ENCODE results near the gene VWA8.
A peak's percentile ranks its signal among the peaks of the same experiment; 100 is the strongest.
"Not testable (repeated sequence)": the region's sequence is repeated elsewhere in the genome, so short reads cannot be mapped to it uniquely, and the experiment has no call there.

VWA8 gene

GRCh38 chr13:41842036-41842620 lies 118.8 kb downstream of the VWA8 start:
- no peak for DNase-seq

DNA sequence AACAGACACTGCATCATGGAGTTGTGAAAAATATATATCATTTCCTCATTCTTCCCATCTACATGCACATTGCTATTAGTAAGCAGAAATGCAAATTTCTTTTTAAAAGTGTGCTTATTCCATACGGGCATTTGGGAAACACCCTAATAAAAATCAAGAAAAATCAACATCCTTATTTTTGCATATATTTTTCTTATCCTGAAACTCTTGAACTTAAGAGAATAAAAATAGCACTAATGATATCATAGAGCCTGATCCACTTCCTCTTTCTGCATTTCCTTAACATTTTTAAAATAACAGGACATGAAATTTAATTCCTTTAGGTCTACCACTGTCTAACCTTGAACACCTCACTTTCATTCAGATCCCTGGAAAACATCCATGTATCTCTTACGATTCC lies 123.3 kb downstream of the VWA8 start:
- DNase-seq, result no peak

DNA sequence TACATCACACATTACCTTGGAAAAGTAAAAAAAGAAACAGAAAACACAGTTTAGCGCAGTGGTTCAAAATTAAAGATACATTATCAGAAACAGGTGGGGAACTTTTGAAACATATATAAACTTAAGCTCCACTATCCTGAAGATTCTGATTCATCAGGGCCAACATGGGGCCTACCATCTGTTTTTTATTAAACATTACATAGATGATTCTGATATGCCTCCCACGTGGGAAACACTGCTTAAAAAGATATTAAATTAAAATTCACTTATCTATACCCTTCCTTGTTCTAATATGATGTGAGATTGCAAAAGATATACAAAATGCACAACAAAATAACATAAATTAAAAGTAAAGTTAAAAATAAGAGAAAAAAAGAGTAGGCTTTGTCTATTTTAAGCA lies 125.0 kb downstream of the VWA8 start:
- DNase-seq, result no peak

GRCh38 chr13:41834697-41835096 lies 126.2 kb downstream of the VWA8 start:
- DNase-seq, result not testable (repeated sequence)

DNA sequence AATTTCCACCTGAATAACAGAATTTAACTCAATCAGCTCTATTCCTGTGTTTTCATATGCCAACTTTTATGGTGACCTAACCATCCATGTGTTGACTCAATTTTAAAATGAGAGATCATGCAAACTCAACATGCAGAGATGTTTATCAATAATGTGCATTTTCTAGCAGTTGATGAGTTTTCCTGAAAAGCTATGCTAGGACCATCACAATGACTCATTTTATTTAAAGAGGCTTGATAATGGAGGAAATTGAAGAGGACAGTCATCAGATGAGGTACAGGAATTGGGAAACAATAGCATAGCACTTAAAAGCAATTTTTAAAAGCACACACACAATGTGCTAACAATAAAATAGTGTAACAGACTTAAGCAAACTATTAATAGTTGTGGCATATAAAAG lies 127.1 kb downstream of the VWA8 start:
- DNase-seq, result no peak

DNA sequence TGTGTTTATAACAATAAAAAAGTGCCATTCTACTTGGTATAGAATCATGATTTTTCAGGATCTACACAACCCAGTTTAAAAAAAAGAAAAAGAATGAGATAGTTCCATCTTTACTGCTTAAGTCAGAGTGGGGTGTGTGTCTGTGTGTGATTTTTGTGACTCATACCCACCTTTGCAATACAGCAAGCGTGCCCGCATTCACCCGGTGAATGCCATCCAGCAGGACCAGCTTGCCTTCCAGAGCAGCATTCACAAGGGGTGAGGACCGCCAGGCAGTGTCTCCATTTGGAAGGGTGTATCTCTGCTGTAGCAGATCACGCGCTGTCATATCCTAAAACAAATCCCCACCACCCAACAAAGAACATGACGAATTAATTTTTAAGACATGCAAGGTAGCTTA lies 127.7 kb downstream of the VWA8 start:
- no peak for DNase-seq

DNA sequence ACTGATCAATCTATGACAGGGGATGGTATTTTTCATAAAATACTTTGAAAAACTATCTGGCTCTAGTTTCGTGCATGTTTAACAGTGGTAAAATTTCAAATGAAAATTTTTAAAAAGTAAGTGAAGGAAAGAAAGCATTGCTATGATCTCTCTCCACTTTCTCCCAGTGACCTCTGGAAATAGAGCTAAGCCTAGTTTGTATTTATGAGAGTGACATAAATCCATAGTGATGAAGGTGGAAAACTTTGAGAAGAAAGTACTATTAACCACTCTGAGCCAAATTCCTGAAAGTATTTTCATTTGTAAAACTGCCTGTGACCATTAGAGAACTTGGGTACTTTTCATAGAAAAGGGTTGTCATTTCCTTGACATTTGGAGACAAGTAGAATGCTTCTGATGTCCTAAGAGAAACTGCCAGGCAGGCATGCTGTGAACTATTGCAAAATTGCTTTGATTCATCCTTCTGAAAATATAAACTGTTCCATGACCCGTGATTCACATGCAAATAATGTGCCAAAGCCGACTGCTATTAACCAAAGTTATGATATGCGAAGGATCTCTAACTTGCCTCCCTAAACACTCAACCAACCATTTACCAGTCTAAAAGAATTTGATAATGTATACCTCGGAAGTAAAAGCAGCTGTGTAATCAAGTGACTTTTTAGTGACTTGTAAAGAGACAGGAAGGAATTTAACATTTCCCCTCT lies 133.2 kb downstream of the VWA8 start:
- DNase-seq, result no peak

GRCh38 chr13:41825691-41826090 lies 135.2 kb downstream of the VWA8 start:
- no peak for DNase-seq

DNA sequence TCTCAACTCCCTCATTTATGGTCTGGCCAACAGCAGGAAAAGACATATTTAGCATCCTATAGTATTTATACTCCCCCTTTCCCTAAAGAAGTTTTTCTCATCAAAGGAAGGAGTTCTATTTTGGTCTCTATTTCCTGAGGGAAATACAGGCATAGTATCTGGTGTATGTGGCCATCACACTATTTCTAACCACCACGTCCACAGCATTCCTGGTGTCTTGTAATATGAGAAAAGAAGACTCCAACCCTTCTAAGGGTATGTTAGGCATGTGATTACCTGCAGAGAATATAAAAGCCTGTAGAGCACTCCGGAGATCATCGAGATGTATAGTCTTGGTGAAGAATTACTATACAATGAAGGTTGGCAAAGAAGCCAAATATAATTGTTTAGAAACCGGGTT lies 137.4 kb downstream of the VWA8 start:
- DNase-seq, result no peak

GRCh38 chr13:41822560-41822959 lies 138.3 kb downstream of the VWA8 start:
- DNase-seq, result no peak

DNA sequence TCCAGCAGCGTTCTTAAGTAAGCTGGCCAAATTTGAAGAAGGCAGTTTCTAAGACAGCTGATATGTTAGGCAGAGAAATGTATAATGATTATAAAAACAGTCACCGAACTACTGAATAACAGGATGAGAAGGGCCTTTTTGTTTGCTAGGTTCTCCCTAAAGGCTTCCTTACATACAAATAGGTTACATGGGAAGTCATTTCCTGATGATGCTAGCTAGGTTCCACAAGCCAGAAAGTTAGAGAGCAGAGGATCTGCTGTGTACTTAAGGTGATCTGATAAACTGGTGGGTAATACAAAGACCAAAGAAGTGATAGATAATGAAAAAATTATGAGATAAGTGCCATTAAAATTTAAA lies 139.7 kb downstream of the VWA8 start:
- DNase-seq, result no peak

DNA sequence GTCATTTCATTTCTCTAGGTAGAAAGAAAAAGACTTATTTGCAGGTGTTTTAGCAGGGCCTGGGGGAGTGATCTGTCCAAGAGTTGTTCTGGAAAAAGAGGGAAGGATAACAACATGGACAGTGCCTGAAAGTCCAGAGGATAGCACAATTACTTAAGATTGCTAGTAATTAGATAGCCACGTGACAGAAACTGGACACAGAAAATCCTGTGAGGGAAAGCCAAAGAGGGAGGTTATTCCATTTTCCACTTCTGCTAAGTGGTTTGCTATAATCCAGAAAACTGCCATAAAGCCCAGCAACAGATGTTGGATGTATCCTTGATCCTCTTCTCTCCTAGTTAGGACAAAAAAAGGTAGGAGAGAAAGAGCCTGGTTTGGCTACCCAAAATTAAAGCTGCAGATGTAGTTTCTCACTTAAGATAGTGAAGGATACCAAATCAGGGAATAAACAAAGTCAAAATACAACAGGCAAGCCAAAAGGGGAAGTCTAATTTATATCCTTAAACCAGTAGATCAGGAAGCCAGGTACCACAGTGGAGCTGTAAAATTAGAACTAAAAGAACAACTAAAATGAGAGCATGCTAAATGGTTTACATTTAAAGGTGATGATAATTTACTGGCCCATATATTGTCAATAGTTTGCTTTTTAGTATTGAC lies 140.2 kb downstream of the VWA8 start:
- no peak for DNase-seq

DNA sequence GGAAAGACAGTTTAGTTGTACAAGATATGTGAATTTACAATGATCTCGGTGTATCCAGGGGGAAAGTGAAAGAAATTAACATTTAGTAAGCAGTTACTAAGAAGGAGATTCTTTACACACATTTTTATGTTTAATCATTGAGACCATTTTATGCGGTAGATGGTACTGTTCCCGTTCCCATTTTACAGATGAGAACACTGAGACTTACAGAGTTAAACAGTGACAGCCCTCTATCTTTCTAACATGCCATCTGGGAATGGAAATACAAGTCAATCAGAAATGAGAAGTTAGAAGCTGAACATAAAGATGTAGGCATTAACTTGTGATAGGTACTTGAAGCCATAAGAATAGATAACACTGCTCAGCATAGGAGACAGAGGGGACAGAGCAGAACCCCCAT lies 144.9 kb downstream of the VWA8 start:
- no peak for DNase-seq

DNA sequence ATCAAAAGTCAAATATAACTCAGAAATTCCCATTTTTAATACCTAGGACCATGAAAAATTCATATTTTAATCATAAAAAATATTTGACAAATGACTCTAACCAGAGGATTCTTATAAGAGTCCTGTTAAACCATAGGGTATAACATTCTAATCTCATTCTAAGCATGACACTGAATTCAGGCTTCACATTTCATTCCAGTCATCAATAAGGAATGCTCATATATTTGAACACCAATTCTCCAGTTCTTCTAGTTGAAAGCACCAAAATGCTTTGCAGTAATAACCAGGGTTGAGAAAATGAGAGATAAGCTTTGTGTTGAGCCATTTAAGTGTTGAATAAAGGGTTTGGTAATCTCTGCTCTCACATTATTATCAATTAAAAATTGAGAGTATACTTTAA lies 147.5 kb downstream of the VWA8 start:
- DNase-seq, result no peak

GRCh38 chr13:41812851-41813250 lies 148.1 kb downstream of the VWA8 start:
- no peak for DNase-seq

- DNase-seq, result no peak
These were observed 148.7 kb downstream of the VWA8 start for GRCh38 chr13:41812237-41812636.

DNA sequence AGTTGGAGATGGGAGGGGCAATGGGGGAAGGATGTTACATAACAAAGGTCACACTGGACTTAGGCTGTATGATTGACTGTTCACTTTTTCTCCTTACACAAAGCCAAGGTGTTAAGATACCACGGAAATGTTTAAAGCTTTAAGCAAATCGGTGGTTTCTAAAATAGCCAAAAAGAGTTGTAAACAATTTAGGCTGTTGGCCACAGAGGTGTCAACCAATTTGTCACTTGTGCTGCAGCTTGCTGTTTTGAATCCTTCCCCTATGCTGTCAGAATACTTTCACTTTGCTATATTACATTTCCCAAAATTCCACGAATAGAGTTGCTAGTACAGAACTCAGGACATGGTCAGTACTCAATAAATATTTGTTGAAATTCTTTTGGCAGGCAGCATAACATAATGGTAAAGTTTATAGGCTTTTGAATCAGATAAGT lies 149.3 kb downstream of the VWA8 start:
- DNase-seq, result no peak

- no peak for DNase-seq
These were observed 150.9 kb downstream of the VWA8 start for GRCh38 chr13:41809962-41810361.

- DNase-seq, result peak in 1 of 2 donors; percentile 5
These were observed 157.5 kb downstream of the VWA8 start for GRCh38 chr13:41803445-41803735.

GRCh38 chr13:41802684-41803444 lies 158.0 kb downstream of the VWA8 start:
- no peak for DNase-seq

- no peak for DNase-seq
These were observed 158.7 kb downstream of the VWA8 start for GRCh38 chr13:41802043-41802683.

DNA sequence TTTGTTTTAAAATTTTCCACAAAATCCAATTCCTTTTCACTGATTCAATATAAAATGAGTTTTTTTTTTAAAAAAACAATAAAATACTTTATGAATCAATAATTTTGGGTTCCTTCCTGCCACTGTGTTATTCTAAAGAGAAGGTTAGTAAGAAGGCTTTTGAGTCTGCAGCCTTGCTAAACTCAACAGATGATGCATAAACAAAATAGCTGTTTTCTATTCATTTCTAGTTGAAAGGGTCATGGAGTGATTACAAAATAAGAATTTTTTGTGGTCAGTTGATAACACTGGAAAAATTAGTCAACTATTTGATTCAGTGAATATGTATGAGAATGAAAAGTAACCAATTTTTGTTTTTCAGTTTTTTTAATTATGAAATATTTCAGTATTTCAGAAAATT lies 169.9 kb downstream of the VWA8 start:
- no peak for DNase-seq

GRCh38 chr13:41788552-41788951 lies 172.4 kb downstream of the VWA8 start:
- no peak for DNase-seq
